Muscle layer of duodenum (tissue), 2 donors: ENCODE data around the gene PEX12.
A peak's percentile ranks its signal among the peaks of the same experiment; 100 is the strongest.

Source experiments
- H3K27ac ChIP-seq: one replicate; pipeline ENCODE4 v1.7.0; 2013; ENCODE audit warnings: mild to moderate bottlenecking, low read length
- H3K27me3 ChIP-seq: one replicate; pipeline ENCODE4 v1.7.0; 2013; ENCODE audit warnings: low read depth, mild to moderate bottlenecking, control low read depth, low read length
- H3K36me3 ChIP-seq, 2 donors: one replicate each; pipeline ENCODE4 v1.7.0; 2013; ENCODE audit warnings: low read length in 2 of 2, control low read depth in 1 of 2, mild to moderate bottlenecking in 1 of 2; ENCODE audit not compliant: insufficient read depth in 2 of 2, control insufficient read depth in 1 of 2
- H3K4me1 ChIP-seq, 2 donors: one replicate each; pipeline ENCODE4 v1.7.0; 2013; ENCODE audit warnings: low read length in 2 of 2, mild to moderate bottlenecking in 2 of 2, control low read depth in 1 of 2, moderate library complexity in 1 of 2; ENCODE audit not compliant: insufficient read depth in 2 of 2, control insufficient read depth in 1 of 2
- H3K4me3 ChIP-seq, 2 donors: one replicate each; pipeline ENCODE4 v1.7.0; 2013; ENCODE audit warnings: low read length in 2 of 2, low read depth in 1 of 2, mild to moderate bottlenecking in 1 of 2
- H3K9me3 ChIP-seq, 2 donors: one replicate each; pipeline ENCODE4 v1.7.0; 2013; ENCODE audit warnings: low read length in 2 of 2, control low read depth in 1 of 2, mild to moderate bottlenecking in 1 of 2; ENCODE audit not compliant: control insufficient read depth in 1 of 2
- donor health status: healthy.

The PEX12 gene

DNA sequence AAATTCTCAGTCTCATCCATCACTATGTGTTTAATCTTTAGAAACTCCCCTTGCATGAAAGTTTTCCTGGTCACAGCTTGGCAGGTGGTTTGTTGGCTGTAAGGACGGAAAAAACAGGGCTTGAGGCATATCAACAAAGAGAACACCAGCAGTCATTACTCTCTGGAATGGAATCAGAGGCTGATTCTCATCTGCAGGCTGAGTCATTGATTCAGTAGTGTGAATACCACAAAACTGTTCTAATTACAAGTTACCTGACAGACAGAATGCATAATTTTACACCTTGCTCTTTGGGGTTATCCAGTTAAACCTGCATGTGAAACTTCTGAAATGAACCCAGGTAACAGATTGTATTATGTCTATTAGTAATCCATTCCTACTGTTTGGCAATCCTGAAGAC, 29.4 kb downstream of the PEX12 start:
- H3K4me1 ChIP-seq = no peaks in the 10 kb centered on the region
- no peak overlapping the region for H3K27ac ChIP-seq
- no peaks in the 10 kb centered on the region for H3K36me3 ChIP-seq
- H3K27me3 ChIP-seq = no peaks in the 10 kb centered on the region
- H3K4me3 ChIP-seq = no peak overlapping the region
- H3K9me3 ChIP-seq = no peaks in the 10 kb centered on the region

DNA sequence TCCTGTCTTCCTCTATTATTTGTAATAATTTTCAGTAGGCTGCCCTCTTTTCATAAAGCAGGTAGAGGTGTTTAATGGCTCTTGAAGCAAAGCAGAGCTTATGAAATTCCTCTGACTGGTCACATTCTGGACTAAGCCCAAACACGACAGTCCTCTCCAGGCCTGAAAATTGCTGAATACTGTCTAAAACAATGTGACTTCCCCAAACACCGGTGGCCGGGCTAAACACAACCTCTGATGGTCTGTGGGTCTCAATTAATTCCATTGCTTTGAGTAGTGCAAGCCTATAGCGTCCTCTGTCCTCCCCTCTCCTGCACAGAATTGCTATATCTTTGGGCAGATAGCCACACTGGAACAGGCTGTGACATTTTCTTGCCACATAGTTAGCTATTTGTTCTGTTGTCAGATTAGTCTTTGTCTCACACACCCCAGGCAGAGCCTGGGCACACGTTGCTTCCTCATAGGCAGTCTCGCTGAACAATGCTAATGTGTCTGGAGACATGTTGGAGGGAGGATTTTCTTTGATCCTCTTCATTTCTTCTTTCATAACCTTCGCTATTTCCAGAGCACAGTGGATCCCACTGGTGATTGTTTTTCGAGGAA, 30.1 kb downstream of the PEX12 start:
- Histone ChIP-seq H3K27me3 (no peaks in the 10 kb centered on the region), H3K4me1 (no peaks in the 10 kb centered on the region), H3K36me3 (no peaks in the 10 kb centered on the region), H3K27ac (no peak overlapping the region), H3K9me3 (no peaks in the 10 kb centered on the region), H3K4me3 (no peak overlapping the region)

DNA sequence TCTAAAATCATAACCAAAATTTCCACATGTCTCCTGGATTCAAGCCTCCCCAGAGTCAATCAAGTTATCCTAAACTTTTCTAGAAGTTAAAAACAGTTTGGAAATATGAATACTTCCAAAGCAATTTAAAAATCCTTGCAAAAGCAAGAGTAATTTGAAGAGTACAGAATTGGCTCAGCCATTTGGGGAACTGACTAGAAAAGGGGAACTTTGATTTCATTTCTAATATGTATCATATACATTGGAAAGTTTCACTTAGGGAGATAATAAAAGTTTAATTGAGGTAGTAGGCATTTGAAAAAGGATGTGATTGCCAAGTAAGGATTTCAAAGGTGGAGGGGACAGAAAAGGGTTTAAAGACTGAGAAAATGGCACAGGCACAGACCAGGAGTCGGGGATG, 31.9 kb downstream of the PEX12 start:
- no peaks in the 10 kb centered on the region for H3K27me3 ChIP-seq
- no peaks in the 10 kb centered on the region for H3K4me1 ChIP-seq
- no peaks in the 10 kb centered on the region for H3K36me3 ChIP-seq
- H3K27ac ChIP-seq = no peak overlapping the region
- no peak overlapping the region for H3K4me3 ChIP-seq
- H3K9me3 ChIP-seq = no peaks in the 10 kb centered on the region

DNA sequence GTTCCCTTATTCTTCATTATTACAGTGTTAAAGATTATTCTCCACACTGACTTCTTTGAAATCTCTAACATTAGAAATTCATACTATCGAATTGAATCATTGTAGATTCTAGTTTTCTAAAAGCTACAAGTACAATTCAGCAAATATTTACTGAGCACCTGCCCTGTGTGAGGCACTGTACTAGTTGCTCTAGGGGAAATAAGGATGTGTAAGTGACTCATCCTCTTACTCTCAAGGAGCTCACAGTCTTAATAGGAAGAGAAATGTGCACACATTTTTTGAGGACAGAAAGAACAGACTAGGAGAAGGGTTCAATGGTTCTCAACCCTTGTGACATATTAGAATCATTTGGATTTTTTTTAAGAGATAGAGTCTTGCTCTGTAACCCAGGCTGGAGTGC, 33.2 kb downstream of the PEX12 start:
- H3K4me3 ChIP-seq = no peak overlapping the region
- peaks cover 0 to 4% of the 10 kb centered on the region in 2 donors for H3K4me1 ChIP-seq
- no peaks in the 10 kb centered on the region for H3K36me3 ChIP-seq
- H3K27ac ChIP-seq = no peak overlapping the region
- H3K27me3 ChIP-seq = no peaks in the 10 kb centered on the region
- H3K9me3 ChIP-seq = no peaks in the 10 kb centered on the region

- Histone ChIP-seq H3K4me1 (peaks cover 0 to 5% of the 10 kb centered on the region in 2 donors), H3K9me3 (no peaks in the 10 kb centered on the region), H3K27ac (no peak overlapping the region), H3K4me3 (no peak overlapping the region), H3K27me3 (no peaks in the 10 kb centered on the region), H3K36me3 (no peaks in the 10 kb centered on the region)
Observed at GRCh38 chr17:35543856-35544255, 34.5 kb downstream of the PEX12 start.

DNA sequence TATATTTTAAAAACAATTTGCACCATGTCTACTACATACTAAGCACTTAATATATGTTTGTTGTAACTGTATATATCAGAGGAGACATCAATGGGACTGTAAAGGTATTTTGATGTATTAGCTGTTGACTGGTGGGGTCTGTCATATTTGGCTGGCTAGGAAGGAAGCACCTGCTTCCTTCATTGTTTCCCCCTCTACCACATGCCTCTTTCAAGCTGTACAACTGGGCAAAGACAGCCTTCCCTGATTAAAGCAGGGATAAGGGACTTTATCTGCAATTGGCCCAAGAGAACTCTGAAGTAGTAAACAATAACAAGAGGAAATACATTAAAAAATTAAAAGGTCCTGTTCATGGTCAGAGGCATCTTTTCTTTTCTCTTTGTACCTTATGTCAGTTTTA, 35.4 kb downstream of the PEX12 start:
- H3K27me3 ChIP-seq = no peaks in the 10 kb centered on the region
- no peak overlapping the region for H3K27ac ChIP-seq
- peaks cover 0 to 5% of the 10 kb centered on the region in 2 donors for H3K4me1 ChIP-seq
- H3K4me3 ChIP-seq = no peak overlapping the region
- H3K9me3 ChIP-seq = no peaks in the 10 kb centered on the region
- H3K36me3 ChIP-seq = no peaks in the 10 kb centered on the region

GRCh38 chr17:35541434-35541833, 36.9 kb downstream of the PEX12 start:
- H3K27ac ChIP-seq = peak overlapping the region; percentile 91
- H3K9me3 ChIP-seq = no peaks in the 10 kb centered on the region
- no peaks in the 10 kb centered on the region for H3K27me3 ChIP-seq
- H3K4me3 ChIP-seq = peak overlapping the region in 1 of 2 donors; percentile 73
- peaks cover 7 to 11% of the 10 kb centered on the region in 2 donors for H3K4me1 ChIP-seq
- no peaks in the 10 kb centered on the region for H3K36me3 ChIP-seq

- H3K4me1 ChIP-seq = peaks cover 7 to 11% of the 10 kb centered on the region in 2 donors
- no peaks in the 10 kb centered on the region for H3K36me3 ChIP-seq
- peak overlapping the region; percentile 59 to 73 for H3K4me3 ChIP-seq
- no peaks in the 10 kb centered on the region for H3K9me3 ChIP-seq
- peak overlapping the region; percentile 91 for H3K27ac ChIP-seq
- no peaks in the 10 kb centered on the region for H3K27me3 ChIP-seq
Observed at GRCh38 chr17:35540589-35541404, 37.6 kb downstream of the PEX12 start.

DNA sequence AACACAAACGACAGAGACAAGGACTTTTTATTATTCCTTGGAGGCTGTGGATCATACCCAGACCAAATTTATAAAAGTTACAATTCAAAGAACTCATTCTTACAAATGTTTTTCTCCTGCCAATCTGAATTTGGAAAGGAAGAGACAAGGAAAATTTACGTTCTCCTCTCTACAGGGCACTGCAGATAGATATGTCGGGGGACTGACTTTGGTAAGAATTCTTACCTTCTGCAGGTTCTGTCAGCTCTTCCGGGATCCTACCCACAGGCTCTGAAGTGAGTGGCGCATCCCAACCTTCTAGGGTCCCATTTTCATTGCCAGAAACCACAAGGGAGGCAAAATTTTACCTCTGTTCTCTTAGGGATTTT, 38.7 kb downstream of the PEX12 start:
- H3K27me3 ChIP-seq = no peaks in the 10 kb centered on the region
- no peak overlapping the region for H3K27ac ChIP-seq
- H3K4me1 ChIP-seq = peaks cover 7 to 11% of the 10 kb centered on the region in 2 donors
- H3K36me3 ChIP-seq = no peaks in the 10 kb centered on the region
- H3K9me3 ChIP-seq = no peaks in the 10 kb centered on the region
- peak overlapping the region in 1 of 2 donors; percentile 19 for H3K4me3 ChIP-seq

- Histone ChIP-seq H3K36me3 (no peaks in the 10 kb centered on the region), H3K27ac (peak within 1 kb of the TSS; percentile 41), H3K4me1 (peaks cover 7 to 11% of the 10 kb centered on the region in 2 donors), H3K27me3 (no peaks in the 10 kb centered on the region), H3K4me3 (peak within 1 kb of the TSS in 1 of 2 donors; percentile 48), H3K9me3 (no peaks in the 10 kb centered on the region)
Observed at GRCh38 chr17:35537601-35538141, 40.7 kb downstream of the PEX12 start, which contains the start of gene SLFN12L. TSS of gene SLFN12L (minus strand) at chr17:35537678. CDS start at chr17:35522364, 15,314 bp downstream.

DNA sequence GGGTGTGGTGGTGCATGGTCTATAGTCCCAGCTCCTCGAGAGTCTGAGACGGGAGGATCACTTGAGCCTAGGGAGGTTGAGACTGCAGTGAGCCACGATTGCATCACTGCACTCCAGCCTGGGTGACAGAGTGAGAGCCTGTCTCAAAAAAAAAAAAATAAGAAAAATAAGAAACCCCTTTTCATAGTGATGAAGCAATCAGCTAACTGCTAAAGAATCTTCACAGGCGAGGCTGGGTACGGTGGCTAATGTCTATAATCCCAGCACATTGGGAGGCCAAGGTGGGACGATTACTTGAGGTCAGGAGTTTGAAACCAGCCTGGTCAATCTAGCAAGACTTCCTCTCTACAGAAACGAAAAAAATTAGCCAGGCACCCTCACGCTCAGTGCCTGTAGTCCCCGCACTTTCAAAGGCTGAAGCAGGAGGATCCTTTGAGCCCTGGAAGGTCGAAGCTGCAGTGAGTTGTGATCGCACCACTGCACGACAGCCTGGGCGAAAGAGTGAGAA, 41.7 kb downstream of the PEX12 start:
- Histone ChIP-seq H3K9me3 (no peaks in the 10 kb centered on the region), H3K4me3 (no peak overlapping the region), H3K27ac (no peak overlapping the region), H3K27me3 (no peaks in the 10 kb centered on the region), H3K36me3 (no peaks in the 10 kb centered on the region), H3K4me1 (peaks cover 7 to 11% of the 10 kb centered on the region in 2 donors)
